CD4-positive, alpha-beta T cell (primary cell): Measurements from ENCODE around the gene RBBP4. TPM values are rescaled to one million over a fixed set of nuclear protein-coding genes. Genes with fewer than 3 reads are reported as not detected.

ENCODE experiments used
- ATAC-seq: fragments of 200-7000 bp; cut with Tn5 transposase; one replicate; pipeline ENCODE4 v1.10.0; 2022; ENCODE audit warnings: mild to moderate bottlenecking; ENCODE audit not compliant: poor library complexity
- CTCF ChIA-PET: fragments of 350-600 bp; sonication (Branson Sonifier 250); formaldehyde crosslinking; loops from one replicate; lab custom pipeline; 2021; ENCODE audit warnings: antibody characterized with exemption, inconsistent platforms; lab: Charles Lee
- POLR2A ChIA-PET: fragments of 350-600 bp; sonication (Branson Sonifier 250); formaldehyde crosslinking; loops from one replicate; lab custom pipeline; 2021; ENCODE audit warnings: antibody characterized with exemption, inconsistent platforms; lab: Charles Lee
- DNase-seq, 14 experiments: peaks; one replicate each; pipeline ENCODE4 v3.0.0-alpha.2; 2013 to 2020; ENCODE audit warnings: mixed read lengths in 2 of 14
- H3K27ac ChIP-seq, 2 donors: one replicate each; pipeline versions ENCODE4 v1.5.1 to v1.7.0; 2013; ENCODE audit warnings: low read length in 2 of 2, low read depth in 1 of 2, mild to moderate bottlenecking in 1 of 2
- H3K27me3 ChIP-seq, 2 experiments: 1 replicate in 1 of 2; 2 replicates in 1 of 2; pipeline versions ENCODE4 v1.6.1 to v1.7.0; 2013; ENCODE audit warnings: low read length in 2 of 2, control low read depth in 1 of 2, mild to moderate bottlenecking in 1 of 2, moderate library complexity in 1 of 2; ENCODE audit not compliant: insufficient read depth in 2 of 2, control insufficient read depth in 1 of 2
- H3K36me3 ChIP-seq: one replicate; pipeline ENCODE4 v1.6.1; 2013; ENCODE audit warnings: low read length, control low read depth; ENCODE audit not compliant: insufficient read depth
- H3K4me1 ChIP-seq: one replicate; pipeline ENCODE4 v1.6.1; 2013; ENCODE audit warnings: low read length, control low read depth; ENCODE audit not compliant: insufficient read depth
- H3K4me3 ChIP-seq: one replicate; pipeline ENCODE4 v1.5.1; 2013; ENCODE audit warnings: mild to moderate bottlenecking, low read length, moderate library complexity
- H3K9me3 ChIP-seq, 2 experiments: 1 replicate in 1 of 2; 2 replicates in 1 of 2; pipeline versions ENCODE4 v1.6.1 to v1.7.0; 2013; ENCODE audit warnings: low read length in 2 of 2, mild to moderate bottlenecking in 2 of 2, control low read depth in 1 of 2, moderate library complexity in 1 of 2; ENCODE audit not compliant: control insufficient read depth in 1 of 2, insufficient read depth in 1 of 2
- H3K27ac Mint-ChIP-seq: one replicate; pipeline ENCODE4 v1.8.0; 2020; ENCODE audit warnings: mixed read lengths
- H3K27me3 Mint-ChIP-seq: one replicate; pipeline ENCODE4 v1.8.0; 2021; ENCODE audit warnings: mixed read lengths
- H3K36me3 Mint-ChIP-seq: one replicate; pipeline ENCODE4 v1.8.0; 2021; ENCODE audit warnings: low read depth, mixed read lengths
- H3K4me1 Mint-ChIP-seq: one replicate; pipeline ENCODE4 v1.8.0; 2021; ENCODE audit warnings: low read depth, mixed read lengths
- H3K4me3 Mint-ChIP-seq: one replicate; pipeline ENCODE4 v1.8.0; 2020; ENCODE audit warnings: mild to moderate bottlenecking, mixed read lengths
- H3K9me3 Mint-ChIP-seq: one replicate; pipeline ENCODE4 v1.8.0; 2020; ENCODE audit warnings: mixed read lengths
- CTCF ChIP-seq: fragments of 200-600 bp; IDR thresholded peaks from one replicate; pipeline ENCODE4 v1.8.0; 2022; ENCODE audit warnings: antibody characterized with exemption, mild to moderate bottlenecking
- intact Hi-C, 2 experiments: fragments of 100-400 bp; cut with DNase I in 1 of 2; cut with micrococcal nuclease in 1 of 2; formaldehyde crosslinking; loops; one replicate each; pipeline versions ENCODE4 v1.15.1 to v1.9.0; 2023 to 2025; cut with DNase I, micrococcal nuclease
- total RNA-seq, 174 experiments: library from RNA in 2 of 174; stranded (reverse) in 2 of 174; gene quantifications; one replicate each; pipeline ENCODE4 v1.2.3 and lab custom pipeline; 2021 to 2026

RBBP4 gene
- total RNA-seq, 2 experiments from 2014 or later = 108 to 117 TPM

DNA sequence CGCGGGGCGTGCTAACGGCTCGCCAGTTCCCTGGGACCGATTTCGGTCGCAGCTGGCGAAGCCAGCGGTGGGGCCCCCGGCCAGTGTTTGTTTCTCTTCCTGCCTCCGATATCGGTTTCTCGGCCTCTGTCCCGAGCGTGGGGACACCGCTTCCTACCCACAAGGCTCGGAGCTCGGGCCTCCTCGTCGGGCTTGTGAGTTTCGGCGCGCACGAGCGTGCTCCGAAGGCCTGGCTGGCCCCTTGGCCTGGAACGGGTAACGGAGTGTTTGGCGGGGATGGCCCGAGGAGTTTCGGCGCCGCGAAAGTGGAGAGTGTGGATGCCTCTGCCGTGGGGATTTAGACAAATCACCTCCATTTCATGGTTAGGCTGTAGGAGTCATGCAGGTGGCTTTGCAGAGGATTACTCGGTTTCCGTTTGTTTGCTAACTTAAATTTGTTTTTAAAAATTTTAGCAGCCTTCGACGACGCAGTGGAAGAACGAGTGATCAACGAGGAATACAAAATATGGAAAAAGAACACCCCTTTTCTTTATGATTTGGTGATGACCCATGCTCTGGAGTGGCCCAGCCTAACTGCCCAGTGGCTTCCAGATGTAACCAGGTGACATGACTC, 559 bp downstream of the RBBP4 start:
- peaks cover 42% of the 10 kb centered on the region for H3K36me3 ChIP-seq
- H3K4me1 ChIP-seq = peaks cover 56% of the 10 kb centered on the region
- no peaks in the 10 kb centered on the region for H3K9me3 Mint-ChIP-seq
- H3K27me3 ChIP-seq = no peaks in the 10 kb centered on the region
- POLR2A ChIA-PET = interaction anchor here (0.6 to 3.6 kb wide), 34 partner anchors 9 to 1933 kb away, joined by 3 to 24 read pairs (median 4); partner anchors contain the start of genes BSDC1, HDAC1, KHDRBS1 and KPNA6
- TF ChIP-seq CTCF = no peak
- H3K4me3 Mint-ChIP-seq = peak overlapping the region; percentile 94
- peaks cover 67% of the 10 kb centered on the region for H3K4me1 Mint-ChIP-seq
- H3K27ac Mint-ChIP-seq = peak overlapping the region; percentile 95
- peak overlapping the region; percentile 98 to 99 for H3K27ac ChIP-seq
- H3K4me3 ChIP-seq = peak overlapping the region; percentile 80
- H3K27me3 Mint-ChIP-seq = no peaks in the 10 kb centered on the region
- H3K36me3 Mint-ChIP-seq = peaks cover 64% of the 10 kb centered on the region
- ATAC-seq = no peak
- intact Hi-C loops = loop anchor here in 1 of 2 experiments (2.0 to 10.0 kb wide), 6 partner anchors 165 to 1739 kb away; partner anchors contain the start of genes PEF1, S100PBP, SNRNP40 and TMEM39B
- no peaks in the 10 kb centered on the region for H3K9me3 ChIP-seq
- DNase-seq = peak in 1 of 14 experiments; percentile 20
- CTCF ChIA-PET = no interaction called here

DNA sequence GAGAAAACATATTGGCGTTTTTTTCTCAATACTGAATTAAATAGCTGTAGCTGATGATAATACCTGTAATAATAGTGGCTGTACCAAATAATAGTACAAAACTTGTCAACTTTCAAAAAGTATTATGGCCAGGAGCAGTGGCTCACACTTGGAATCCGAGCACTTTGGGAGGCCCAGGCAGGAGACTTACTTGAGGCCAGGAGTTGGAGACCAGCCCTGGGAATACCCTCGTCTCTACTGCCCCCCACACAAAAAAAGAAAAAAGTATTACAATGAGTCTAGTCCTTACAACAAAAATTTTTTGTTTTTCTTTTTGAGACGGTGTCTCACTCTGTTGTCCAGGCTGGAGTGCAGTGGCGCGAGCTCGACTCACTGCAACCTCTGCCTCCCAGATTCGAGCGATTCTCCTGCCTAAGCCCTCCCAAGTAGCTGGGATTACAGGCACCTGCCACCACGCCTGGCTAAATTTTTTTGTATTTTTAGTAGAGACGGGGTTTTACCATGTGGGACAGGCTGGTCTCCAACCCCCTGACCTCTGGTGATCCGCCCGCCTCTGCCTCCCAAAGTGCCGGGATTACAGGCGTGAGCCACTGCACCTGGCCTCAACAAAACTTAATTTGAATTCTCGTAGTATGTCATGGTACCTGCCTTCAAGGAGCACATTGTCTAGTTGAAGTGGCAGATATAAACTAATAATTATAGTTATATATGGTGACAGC, 1.4 kb downstream of the RBBP4 start:
- no peaks in the 10 kb centered on the region for H3K9me3 Mint-ChIP-seq
- DNase-seq = no peak
- H3K36me3 ChIP-seq = peaks cover 48% of the 10 kb centered on the region
- H3K4me3 ChIP-seq = peak overlapping the region; percentile 80
- H3K4me3 Mint-ChIP-seq = peak overlapping the region; percentile 94
- H3K27me3 Mint-ChIP-seq = no peaks in the 10 kb centered on the region
- ChIA-PET CTCF (interaction anchor here (0.7 kb wide), 1 partner anchor 132 kb away, joined by 4 read pairs; no protein-coding TSS in a partner anchor), POLR2A (interaction anchor here (0.6 to 3.6 kb wide), 7 partner anchors 18 to 544 kb away, joined by 3 to 24 read pairs (median 4); partner anchors contain the start of genes KPNA6, S100PBP and YARS1)
- H3K4me1 Mint-ChIP-seq = peaks cover 72% of the 10 kb centered on the region
- H3K27me3 ChIP-seq = no peaks in the 10 kb centered on the region
- H3K27ac Mint-ChIP-seq = peak overlapping the region; percentile 95
- intact Hi-C loops = loop anchor here in 1 of 2 experiments (5.0 to 10.0 kb wide), 5 partner anchors 475 to 1740 kb away; partner anchors contain the start of genes PEF1, SNRNP40, TMEM39B and ZCCHC17
- H3K9me3 ChIP-seq = no peaks in the 10 kb centered on the region
- peaks cover 54% of the 10 kb centered on the region for H3K4me1 ChIP-seq
- ATAC-seq = no peak
- peaks cover 72% of the 10 kb centered on the region for H3K36me3 Mint-ChIP-seq
- peak overlapping the region; percentile 98 to 99 for H3K27ac ChIP-seq
- no peak for TF ChIP-seq CTCF

DNA sequence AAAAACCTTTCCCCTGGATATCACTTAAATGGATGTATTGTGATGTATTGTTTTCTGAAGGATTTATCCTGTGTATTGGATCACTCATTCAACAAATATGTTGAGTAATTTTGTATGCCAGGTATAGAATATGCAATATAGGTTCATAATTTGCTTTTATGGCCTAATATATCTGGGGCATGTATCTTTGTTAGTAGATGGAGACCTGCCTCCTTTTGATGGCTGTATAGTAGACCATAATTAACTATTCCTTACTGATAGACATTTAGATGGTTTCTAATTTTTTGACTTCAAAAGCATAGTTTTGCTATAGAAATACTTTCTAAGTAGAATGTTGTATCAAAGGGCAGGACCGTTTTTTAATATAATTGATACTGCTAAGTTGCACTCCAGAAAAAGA, 8.6 kb downstream of the RBBP4 start:
- Mint-ChIP-seq H3K36me3 (peaks cover 89% of the 10 kb centered on the region), H3K27ac (no peak overlapping the region), H3K27me3 (no peaks in the 10 kb centered on the region), H3K4me3 (no peak overlapping the region), H3K9me3 (no peaks in the 10 kb centered on the region), H3K4me1 (peaks cover 31% of the 10 kb centered on the region)
- ChIA-PET CTCF (no interaction called here), POLR2A (interaction anchor here (1.6 kb wide), 1 partner anchor 9 kb away, joined by 5 read pairs; the partner anchor contains the start of gene RBBP4)
- Histone ChIP-seq H3K27ac (no peak overlapping the region), H3K27me3 (no peaks in the 10 kb centered on the region), H3K36me3 (peaks cover 90% of the 10 kb centered on the region), H3K4me3 (no peak overlapping the region), H3K4me1 (peaks cover 5% of the 10 kb centered on the region), H3K9me3 (no peaks in the 10 kb centered on the region)
- ATAC-seq (no peak), DNase-seq (no peak)
- TF ChIP-seq CTCF = no peak
- intact Hi-C loops = loop anchor here in 1 of 2 experiments (10.0 kb wide), 2 partner anchors 585 to 1015 kb away; partner anchors contain the start of genes PEF1 and TMEM39B
